HG03139 (cell line): ENCODE data around the gene FOXO4.
"Not testable (repeated sequence)": the region's sequence is repeated elsewhere in the genome, so short reads cannot be mapped to it uniquely, and the experiment has no call there.

Experiments
- ATAC-seq: cut with Tn5 transposase; IDR thresholded peaks from one replicate; pipeline ENCODE4 v1.9.1; 2021; ENCODE audit not compliant: unreplicated experiment

Gene FOXO4

GRCh38 chrX:71095555-71095980, at the start of gene FOXO4:
FOXO4 (plus strand) TSS chrX:71095851; CDS start chrX:71096529, 678 bp downstream.
- ATAC-seq = peak; percentile 91

DNA sequence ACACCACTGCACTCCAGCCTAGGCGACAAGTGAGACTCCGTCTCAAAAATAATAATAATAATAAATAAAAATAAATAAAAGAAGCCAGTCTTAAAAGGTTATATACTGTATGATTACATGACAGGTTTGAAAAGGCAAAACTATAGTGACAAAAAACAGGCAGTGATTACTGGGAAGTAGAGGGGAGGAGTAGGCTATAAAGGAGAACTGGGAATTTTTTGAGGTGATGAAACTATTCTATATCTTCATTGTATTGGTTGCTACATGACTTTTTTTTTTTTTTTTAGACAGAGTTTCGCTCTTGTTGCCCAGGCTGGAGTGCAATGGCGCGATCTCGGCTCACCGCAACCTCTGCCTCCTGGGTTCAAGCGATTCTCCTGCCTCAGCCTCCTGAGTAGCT, 47.8 kb upstream of the FOXO4 start:
- not testable (repeated sequence) for ATAC-seq

- ATAC-seq = peak; percentile 32
Measured at GRCh38 chrX:71052721-71053120, 42.9 kb upstream of the FOXO4 start.

DNA sequence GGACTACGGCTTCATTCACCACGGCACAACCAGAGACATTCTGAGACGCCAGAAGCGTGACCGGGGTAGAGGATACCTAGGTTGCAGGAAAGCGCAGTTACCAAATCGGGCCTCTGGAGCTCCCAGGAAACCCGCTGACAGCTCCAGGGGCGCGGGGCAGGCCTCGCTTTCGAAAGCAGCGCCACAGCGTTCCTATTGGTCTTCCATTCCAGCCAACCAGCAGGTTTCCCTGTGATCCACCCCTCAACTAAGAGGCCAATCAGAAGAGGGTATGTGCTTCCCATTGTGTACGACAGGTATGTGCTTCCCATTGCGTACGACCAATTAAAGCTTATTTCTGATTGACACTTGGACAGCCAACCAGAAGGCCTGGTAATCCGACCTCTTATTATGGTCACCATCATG, 42.4 kb upstream of the FOXO4 start:
- ATAC-seq = peak; percentile 87

DNA sequence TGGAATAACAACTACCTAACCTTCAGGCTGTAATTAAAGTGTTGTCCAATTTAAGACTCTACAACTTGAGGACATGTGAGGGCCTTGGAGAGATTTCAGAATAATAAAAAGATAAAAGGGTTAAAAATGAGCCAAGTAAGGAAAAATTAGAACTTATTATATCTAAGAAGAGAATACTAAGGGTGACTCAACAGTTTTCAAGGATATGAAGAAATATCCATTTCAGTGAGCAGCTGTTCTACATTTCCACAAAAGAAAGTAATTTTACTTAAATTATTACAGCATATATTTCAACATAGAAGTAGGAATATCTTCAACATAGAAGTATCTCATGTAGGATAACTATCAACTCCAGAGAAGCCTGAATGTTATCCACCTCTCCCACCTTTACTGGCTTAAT, 38.8 kb upstream of the FOXO4 start:
- no peak for ATAC-seq

- ATAC-seq = no peak
Measured at GRCh38 chrX:71057848-71058530, 37.7 kb upstream of the FOXO4 start.

DNA sequence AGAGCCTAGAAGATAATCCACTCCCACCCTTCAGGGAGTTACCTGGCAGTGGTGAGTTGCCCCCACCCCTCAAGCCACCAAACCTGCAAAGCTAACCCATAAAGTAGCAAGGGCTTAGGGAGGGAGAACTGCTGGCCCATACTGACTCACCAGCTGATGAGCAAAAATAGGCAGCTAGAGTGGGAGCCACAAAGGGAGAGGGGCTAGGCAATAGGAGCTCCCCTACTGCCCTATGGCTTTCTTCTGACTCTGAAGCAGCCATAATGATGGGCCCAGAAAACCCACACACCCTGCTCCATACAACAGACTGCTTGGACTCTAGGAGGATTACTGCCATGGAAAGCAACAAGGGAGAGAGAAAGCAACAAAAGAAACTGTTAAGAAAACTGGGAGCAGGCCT, 35.5 kb upstream of the FOXO4 start:
- no peak for ATAC-seq

DNA sequence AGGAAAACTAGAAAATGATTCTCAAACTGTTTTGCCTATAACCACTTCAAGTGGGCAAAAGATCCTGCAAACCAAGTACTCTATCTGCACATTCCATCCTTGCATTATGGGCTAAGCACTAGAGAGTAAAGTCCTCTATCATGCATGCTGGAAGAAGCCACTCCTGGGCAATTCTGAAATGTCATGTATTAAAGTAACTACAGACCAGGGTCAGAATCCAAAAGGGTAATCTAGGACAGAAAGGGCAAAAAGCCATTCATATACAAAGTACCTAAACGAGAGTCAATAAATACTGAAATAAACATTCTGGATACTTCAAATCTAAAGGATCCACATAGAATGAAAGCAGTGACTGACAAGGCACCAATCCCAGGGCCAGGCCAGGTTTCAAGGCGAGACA, 28.6 kb upstream of the FOXO4 start:
- ATAC-seq = no peak

DNA sequence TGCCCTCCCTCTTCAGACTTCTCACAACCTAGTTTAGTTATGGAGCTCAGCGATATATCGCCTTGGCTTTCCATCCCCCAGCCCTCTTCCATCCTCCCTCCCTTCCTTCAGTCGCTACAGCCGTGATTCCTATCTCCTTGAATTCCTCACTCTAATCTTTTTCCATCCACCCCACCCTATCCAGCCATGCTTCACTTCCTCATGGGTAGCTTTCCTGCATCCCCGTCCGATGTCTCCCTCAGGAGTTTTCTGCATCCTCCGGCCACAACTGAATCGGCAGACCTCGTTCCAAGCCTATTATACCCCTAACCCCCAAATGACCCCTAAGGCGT, 28.0 kb upstream of the FOXO4 start:
- no peak for ATAC-seq

- peak; percentile 98 for ATAC-seq
Measured at GRCh38 chrX:71068044-71068918, 27.4 kb upstream of the FOXO4 start, which contains the start of gene SNX12. SNX12 (minus strand) TSS chrX:71068334; CDS start chrX:71068306, 28 bp downstream.

DNA sequence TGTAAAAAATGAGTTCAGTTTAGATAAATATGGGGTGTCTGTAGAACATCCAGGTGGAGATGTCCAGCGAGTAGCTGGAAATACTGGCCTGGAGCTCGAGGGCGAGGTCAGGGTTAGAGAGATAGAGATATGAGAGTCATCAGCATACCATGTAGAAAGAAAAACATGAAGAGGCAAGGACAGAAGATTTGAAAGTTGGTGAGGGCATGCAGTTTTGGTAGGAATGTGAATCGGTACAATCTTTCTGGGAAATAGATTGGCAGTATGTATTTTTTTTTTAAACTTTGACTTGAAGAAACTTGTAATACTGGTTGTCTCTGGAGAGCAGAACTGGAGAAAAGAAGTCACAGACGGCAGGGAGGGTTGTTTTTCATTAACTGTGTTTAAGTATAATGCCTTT, 25.1 kb upstream of the FOXO4 start:
- no peak for ATAC-seq

DNA sequence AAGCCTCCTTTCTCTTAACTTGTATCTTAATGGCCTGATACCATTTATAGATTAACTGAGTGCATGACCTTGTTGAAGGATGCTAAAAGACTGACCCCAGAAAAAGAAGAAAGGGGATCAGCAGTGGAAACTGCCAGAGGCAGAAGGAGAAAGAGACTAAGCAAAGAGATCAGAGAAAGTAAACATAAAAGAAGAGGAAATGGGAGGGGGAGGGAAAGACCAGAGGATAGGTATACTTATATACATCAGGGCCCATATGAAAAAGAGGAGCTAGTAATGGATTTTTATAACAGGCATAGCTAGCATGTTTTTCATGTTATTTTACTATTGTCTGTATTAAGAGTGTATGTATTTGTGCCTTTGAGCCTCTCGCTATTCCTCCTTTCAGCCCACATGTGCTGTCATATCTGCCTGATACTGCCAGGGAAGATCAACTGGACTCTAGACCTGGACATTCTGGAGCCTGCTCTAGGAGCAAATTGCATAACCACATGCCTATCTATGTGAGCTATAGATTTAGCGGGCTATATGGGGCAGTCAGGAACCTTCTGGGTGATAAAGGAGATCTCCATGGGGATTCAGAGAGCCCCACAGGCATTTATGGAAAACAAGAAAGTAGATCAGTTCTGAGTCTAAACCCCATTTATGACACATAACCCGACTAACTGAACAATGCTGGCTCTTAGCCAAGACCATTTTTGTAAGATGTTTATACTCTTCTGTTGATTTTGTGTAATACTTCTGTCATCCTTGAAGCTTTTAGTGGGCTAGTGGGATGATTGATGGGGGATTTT, 14.1 kb upstream of the FOXO4 start:
- ATAC-seq = no peak

DNA sequence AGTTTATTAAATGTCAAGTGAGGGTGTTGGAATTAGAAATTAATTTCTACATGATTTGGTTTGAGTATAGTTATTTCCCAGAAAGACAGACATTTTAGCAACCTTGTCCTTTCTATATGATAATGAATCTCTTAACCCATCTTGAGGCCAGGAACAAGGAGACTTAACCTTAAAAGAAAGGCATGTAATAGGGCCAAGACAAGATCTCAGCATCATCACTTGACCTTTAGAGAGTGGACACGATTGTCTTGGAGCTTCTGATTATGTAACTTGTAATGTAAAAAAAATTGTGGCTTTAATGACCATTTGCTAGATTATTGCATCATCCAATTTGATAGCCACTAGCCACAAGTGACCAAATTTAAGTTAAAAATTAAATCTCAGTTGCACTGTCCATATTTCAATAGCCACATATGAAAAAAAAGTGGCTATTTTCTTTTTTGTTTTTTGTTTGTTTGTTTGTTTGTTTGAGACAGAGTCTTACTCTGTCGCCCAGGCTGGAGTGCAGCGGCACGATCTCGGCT, 13.5 kb upstream of the FOXO4 start:
- ATAC-seq = no peak

DNA sequence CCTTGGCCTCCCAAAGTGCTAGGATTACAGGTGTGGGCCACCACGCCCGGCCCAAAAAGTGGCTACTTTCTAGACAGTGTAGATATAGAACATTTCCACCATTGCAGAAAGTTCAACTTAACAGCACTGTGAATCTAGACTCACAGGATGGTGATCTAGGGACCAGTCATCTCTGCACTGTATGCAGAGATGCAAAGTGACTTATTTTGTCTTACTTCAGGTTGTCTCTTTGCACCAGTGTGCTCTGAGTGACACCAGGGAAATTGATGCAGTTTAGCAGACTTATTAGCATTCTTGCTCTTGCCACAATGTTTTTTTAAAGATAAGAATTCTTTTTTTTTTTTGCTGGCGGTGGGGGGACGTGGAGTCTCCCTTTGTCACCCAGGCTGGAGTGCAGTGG, 12.8 kb upstream of the FOXO4 start:
- no peak for ATAC-seq

GRCh38 chrX:71085900-71086299, 9.8 kb upstream of the FOXO4 start:
- no peak for ATAC-seq

GRCh38 chrX:71091263-71091662, 4.4 kb upstream of the FOXO4 start:
- no peak for ATAC-seq

DNA sequence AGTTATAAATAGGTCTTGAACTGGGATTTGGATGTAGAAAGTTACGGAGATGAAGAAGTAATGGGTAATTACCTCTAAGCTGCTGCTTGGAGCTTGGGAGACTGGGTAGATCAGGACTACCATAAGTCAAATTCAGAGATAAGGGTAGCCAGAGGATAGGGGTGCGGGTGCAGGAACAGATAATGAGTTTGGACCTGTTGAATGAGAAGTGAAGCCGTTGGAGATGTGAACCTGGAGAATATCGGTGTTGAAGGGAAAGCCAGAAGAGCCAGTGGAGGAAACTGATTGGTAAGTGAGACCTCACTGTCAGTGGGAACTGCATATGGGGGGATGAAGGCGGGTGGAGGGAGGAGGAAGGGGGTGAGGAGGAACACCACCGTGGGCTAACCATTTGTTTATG, 618 bp upstream of the FOXO4 start:
- ATAC-seq = no peak

DNA sequence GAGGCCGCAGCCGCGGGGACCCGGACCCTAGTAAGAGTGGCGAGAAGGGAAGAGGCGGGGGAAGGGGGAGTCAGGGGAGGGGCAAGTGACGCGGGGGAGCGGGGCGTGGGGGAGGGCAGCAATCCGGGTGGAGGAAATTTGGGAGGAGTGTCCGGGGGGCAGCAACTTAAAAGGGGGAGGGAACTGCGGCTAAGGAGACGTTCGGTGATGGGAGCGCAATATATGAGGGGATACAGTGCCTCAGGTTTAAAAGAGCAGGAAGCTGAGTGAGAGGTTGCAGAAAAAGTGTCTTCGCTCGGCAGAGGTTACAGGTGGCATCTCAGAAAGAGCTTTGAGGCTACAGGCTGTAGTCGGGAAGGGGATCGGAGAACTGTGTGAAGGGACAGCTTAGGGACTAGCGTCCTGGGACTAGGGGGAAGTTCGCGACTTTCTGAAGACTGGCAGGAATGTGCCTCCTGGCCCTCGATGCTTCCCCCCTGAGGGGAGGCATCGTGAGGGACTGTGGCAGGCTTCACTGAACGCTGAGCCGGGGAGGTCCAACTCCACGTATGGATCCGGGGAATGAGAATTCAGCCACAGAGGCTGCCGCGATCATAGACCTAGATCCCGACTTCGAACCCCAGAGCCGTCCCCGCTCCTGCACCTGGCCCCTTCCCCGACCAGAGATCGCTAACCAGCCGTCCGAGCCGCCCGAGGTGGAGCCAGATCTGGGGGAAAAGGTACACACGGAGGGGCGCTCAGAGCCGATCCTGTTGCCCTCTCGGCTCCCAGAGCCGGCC, 519 bp downstream of the FOXO4 start:
- ATAC-seq = no peak

DNA sequence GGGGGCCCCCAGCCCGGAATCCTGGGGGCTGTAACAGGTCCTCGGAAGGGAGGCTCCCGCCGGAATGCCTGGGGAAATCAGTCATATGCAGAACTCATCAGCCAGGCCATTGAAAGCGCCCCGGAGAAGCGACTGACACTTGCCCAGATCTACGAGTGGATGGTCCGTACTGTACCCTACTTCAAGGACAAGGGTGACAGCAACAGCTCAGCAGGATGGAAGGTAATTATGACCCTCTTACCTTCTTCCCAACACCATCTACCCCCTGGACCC, 1.0 kb downstream of the FOXO4 start:
- ATAC-seq = no peak

GRCh38 chrX:71098302-71098701, 2.7 kb downstream of the FOXO4 start:
- ATAC-seq = no peak
